Measurements from ENCODE around the gene ZNF827.

The ZNF827 gene

GRCh38 chr4:145825255-145825654 is 113.4 kb downstream of the ZNF827 start:
- no peak for DNase-seq (ENCODE audit: low read depth in 2 of 2)

GRCh38 chr4:145824463-145824862 is 114.2 kb downstream of the ZNF827 start:
- DNase-seq (ENCODE audit: low read depth in 2 of 2): no peak

DNA sequence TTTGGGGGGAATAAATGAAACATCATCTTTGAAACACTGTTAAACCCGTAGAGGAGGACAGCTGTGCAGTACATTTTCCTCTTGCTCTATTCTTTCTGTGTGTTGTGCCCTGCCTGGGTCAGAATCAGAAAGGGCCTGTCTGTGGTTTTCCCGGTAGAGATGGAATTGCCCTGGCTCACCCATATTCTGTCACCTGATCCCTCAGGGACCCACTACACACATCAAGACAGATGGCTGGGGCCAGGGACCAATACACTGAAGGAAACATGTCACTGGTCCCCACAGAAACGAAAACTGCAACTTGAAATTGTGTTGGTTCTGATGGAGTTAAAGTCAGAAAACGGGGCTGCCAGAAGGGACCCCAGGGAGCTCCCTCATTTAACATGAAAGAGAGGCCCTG is 114.9 kb downstream of the ZNF827 start:
- DNase-seq (ENCODE audit: low read depth in 2 of 2): no peak

DNA sequence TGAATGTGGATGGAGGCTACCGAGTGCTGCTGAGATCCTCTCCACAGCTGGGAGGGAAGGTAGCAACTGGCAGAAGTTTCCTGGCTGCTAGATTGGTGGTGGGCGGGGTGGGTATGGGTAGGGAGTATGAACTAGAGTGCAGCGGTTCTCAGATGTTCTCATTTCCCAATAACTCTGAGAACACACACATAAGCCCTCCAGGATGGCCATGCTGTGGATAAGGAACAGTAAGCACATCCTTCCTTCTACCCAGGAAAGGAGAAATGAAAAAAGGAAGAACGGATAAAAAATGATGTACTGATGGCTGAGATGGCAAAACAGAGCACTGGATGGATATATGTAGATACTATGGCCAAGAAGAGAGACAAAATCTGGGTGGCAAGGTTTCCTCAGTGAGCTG is 116.0 kb downstream of the ZNF827 start:
- no peak for DNase-seq (ENCODE audit: low read depth in 2 of 2)

DNA sequence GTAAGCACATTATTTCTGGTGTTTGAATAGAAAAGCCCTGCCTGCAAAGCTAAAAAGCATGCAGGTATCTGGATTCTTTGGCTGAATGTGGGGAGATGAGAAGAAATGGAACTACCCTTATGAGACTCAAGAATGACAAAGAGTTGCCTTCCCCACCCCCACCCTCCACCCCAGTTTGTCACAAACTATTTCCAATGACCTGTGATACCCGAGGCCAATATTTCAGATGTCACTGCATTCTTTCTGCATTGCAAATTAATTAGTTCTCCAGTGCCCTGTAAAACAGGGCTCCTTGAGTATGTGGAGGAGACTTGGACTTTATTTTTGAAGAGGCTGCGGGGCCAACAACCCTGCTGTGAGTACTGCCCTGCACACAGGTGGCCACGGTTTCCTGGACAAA is 116.4 kb downstream of the ZNF827 start:
- no peak for DNase-seq (ENCODE audit: low read depth in 2 of 2)

DNA sequence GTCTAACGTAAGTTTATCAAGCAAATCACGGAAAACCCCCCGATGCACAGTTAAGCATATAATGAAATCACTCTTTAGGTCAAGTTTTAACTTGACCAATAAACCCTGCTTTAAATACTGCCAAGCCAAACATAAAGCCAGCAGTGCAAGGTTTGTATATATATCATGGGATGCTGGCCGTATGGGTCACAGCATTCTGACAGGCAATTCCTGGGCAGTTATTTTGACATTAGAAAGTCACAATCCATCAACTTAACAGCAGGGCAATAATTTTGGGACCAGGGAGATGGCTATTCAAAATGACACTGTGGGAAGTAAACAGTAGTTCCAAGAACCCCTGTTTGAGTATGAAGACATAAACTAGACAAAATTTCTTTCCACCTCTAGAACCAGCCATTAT is 116.9 kb downstream of the ZNF827 start:
- no peak for DNase-seq (ENCODE audit: low read depth in 2 of 2)

- no peak for DNase-seq (ENCODE audit: low read depth in 2 of 2)
Measured at GRCh38 chr4:145820407-145820806, 118.2 kb downstream of the ZNF827 start.

DNA sequence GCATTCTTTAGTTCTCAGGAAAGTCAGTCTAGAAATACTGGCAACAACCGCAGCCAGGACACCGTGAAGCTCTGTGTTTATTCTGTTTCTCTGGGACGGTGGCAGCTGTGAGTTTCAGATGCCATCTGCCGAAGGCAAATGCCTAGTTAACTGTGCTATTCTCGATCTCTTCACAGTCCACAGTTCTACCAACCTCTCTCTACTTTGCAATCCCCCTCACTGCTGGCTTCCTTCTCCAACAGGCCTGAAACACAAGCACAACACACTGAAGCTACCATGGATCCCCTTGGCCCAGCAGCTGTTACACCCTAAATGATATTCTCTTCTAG is 118.8 kb downstream of the ZNF827 start:
- DNase-seq (ENCODE audit: low read depth in 2 of 2): no peak

- no peak for DNase-seq (ENCODE audit: low read depth in 2 of 2)
Measured at GRCh38 chr4:145819101-145819852, 119.3 kb downstream of the ZNF827 start.

DNA sequence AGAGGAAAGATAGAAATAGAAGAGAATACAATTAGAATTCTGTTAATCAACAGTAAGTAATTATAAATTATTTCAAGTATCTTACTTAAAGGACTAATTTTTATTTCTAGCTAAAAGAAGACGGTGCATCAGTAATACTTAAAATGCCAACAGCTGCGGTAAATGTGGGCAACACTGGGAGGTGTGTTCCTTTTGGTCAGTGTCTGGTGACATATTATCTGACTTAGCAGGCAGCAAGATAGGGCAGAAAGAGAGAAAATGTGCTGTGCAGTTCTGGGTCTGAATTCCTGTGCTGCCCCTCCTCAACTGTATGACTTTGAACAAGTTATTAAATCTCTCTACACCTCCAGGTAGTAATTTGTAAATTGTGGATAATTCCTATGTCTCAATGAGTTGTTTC is 120.6 kb downstream of the ZNF827 start:
- DNase-seq (ENCODE audit: low read depth in 2 of 2): no peak

DNA sequence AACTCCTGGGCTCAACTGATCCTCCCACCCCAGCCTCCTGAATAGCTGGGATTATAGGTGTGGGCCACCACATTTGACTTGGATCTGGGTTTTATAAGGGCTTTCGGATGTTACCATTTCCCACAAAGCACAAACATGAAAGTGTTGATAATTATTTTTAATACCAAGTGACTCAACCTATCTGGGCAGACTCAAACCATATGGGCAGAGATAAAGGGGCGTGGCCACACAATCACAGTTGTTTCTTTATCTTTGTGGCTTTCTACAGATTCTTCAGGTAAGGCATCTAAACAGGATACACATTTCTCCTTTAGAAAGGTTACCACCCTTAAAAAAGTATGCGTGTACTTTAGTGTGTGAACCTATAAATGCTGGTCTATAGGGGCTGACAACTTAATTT is 122.5 kb downstream of the ZNF827 start:
- no peak for DNase-seq (ENCODE audit: low read depth in 2 of 2)

- DNase-seq (ENCODE audit: low read depth in 2 of 2): no peak
Measured at GRCh38 chr4:145815626-145816025, 123.0 kb downstream of the ZNF827 start.

DNA sequence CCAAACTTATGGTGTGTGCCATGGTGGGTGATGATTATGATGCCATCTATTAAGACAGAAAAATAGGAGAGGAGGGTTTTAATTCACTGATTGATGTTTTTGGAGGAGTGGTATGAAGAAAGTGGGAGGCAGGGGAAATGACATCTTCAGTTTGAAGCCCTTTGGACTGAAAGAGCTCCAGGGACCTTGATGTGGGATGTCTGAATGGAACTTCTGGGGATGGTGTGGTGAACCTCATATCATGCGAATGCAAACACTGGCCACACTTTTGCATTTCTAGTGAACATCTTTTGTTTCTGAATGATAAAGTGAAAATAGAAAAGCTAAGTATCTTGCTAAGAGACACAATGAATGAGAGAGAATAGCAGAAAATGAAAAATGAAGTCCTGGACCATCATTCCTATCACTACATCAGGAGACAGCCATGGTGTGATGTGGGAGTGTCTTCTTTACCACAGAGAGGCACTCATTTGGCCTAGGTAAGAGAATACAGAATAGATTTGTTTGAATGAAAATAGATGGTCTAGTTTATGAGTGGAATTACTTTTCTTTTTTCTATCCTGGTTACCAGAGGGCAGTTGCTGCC is 123.5 kb downstream of the ZNF827 start:
- DNase-seq (ENCODE audit: low read depth in 2 of 2): no peak

DNA sequence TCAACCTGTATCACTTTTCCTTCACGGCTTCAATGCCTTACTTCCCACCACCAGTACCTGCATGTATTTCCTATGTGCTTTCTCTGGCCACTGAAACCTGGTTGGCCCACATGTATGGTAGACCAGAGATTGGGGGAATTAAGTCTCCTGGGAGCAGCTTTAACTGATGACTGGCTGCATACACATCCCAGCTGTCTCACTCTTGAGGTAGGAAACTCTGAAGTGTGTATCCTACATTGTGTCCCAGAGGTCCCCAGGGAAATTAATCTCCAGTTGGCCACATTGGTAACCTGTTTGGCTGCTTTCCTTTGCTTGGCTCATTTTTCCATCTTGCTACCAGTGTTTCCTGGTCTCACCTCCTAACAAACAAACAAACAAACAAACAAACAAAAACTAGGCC is 124.4 kb downstream of the ZNF827 start:
- DNase-seq (ENCODE audit: low read depth in 2 of 2): no peak

DNA sequence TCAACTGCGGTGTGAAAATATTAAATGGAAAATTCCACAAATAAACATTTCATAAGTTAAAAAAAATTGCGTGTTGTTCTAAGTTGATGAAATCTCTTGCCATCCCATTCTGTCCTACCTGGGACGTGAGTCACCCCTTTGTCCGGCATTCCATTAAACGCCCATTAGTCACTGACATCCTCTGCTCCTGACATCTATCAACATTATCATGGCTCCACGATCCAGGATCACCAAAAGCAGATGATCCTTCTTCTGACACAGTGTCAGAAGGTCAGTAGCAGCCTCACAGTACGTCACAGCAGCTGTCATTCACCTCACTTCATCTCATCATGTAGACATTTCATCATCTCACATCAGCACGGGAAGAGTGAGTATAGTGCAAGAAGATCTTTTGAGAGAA is 125.7 kb downstream of the ZNF827 start:
- DNase-seq (ENCODE audit: low read depth in 2 of 2): no peak

DNA sequence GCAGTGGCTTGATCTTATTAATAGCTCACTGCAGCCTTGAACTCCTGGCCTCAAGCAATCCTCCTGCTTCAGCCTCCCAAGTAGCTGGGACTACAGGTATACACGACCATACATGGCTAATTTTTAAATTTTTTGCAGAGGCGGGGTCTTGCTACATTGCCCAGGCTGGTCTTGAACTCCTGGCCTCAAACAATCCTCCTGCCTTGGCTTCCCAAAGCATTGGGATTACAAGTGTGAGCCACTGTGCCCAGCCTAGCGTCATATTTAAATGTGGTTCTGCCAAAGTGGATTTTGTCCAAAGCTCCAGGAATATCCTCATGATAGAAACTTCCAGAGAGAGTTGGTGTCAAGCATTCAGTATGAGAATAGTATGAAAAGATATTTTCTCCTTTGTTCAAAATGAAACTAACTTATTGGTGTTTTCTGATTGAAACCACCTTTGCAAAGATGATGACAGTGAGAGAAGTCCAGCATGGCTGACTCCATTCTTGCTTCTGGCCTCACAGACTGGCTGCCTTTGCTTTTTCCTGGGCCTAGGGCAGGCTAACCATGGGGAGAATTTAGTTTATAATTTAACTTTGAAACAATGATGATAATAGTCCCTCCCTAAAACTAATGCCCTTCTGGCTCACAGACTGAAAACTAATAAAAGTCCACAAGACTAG is 129.6 kb downstream of the ZNF827 start:
- DNase-seq (ENCODE audit: low read depth in 2 of 2): no peak

- DNase-seq (ENCODE audit: low read depth in 2 of 2): no peak
Measured at GRCh38 chr4:145808021-145808650, 130.5 kb downstream of the ZNF827 start.

DNA sequence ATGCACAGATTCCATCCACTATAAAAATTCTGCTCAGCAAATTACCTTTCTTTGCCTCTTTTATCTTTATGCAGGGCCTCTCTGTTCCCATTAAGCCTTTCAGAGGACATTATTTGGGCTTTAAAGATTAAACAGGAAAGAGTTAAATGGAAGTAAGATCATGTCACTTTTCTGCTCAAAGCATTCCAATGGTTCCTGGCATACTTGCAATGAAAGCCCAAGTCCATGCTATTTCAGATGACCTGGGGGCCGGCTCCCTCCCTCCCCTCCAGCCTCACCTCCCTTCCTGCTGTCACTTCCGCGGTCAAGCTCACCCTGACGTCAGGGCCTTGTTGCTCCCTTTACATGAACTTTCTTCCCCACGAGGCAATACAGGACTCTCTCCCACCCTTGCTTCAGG is 133.1 kb downstream of the ZNF827 start:
- no peak for DNase-seq (ENCODE audit: low read depth in 2 of 2)

DNA sequence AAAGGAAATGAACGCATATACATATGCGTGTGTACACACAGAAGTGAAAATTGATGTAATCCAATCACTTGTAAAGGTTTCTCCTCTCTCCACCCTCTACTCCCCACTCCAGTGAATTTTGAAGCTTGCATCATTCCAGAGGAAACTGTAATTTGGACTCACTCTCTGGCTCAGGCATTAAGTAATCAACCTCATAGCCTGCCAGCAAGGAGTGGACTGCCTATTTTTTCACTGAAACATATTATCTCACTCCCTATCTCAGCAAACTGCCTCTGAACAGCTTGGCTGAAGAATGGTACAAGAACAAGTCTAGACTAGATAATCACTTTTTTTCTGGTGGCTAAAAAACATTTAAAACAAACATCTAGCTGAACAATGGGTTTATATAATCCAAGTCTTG is 134.5 kb downstream of the ZNF827 start:
- DNase-seq (ENCODE audit: low read depth in 2 of 2): no peak

DNA sequence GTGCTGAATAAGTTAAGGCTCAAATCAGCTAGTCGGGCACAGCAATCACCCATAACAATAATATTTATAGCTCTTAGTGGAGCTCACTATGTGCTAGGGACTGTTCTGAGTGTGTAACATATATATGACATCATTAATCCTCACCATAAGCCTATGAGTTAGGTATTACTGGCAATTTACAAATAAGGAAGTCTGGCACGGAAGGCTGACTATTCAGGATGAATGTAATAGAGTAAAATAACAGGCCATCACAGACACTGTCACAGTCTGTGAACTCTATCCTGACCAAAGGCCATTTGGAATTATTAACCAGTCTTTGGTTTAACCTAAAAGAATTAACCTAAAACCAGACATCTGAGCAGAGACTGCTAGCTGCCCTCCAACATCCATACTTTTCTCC is 139.4 kb downstream of the ZNF827 start:
- no peak for DNase-seq (ENCODE audit: low read depth in 2 of 2)

GRCh38 chr4:145797278-145797677 is 141.3 kb downstream of the ZNF827 start:
- DNase-seq (ENCODE audit: low read depth in 2 of 2): no peak

DNA sequence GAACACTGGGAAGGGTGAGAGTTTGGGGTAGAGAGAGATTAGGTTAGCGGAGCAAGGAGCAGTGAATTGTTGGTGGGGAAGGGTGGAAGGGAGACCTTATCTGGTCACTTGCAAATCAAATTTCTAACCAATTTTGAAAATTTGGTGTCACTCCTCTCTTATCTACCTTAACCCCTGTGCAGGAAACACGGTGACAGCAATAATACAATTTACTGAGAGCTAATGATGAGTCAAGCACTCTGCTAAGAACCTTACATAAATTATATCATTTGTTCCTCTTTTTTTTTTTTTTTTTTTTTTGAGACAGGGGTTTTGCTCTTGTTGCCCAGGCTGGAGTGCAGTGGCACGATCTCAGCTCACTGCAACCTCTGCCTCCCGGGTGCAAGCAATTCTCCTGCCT is 142.3 kb downstream of the ZNF827 start:
- DNase-seq (ENCODE audit: low read depth in 2 of 2): no peak

DNA sequence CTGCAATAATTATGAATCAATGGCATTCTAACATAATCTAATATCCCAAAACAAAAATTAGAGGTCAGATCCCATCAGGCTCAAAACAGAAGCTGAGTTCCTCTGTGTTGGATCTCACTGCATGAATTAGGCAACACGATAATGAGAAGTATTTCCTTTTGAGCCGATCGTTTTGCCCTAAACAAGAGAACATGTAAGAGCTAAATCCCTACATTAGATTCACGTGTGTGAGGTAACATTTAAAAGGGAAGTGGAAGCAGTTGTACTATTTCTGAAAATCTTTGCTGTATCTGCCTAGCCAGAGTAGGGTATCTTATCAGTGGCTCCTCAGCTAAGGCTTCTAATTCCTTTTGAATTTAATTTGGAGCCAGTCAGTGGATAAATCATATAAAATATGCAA is 143.1 kb downstream of the ZNF827 start:
- no peak for DNase-seq (ENCODE audit: low read depth in 2 of 2)
